ENCODE measurements around the gene SLC25A33. TPM values are rescaled to one million over a fixed set of nuclear protein-coding genes. Genes with fewer than 3 reads are reported as not detected.
A peak's percentile ranks its signal among the peaks of the same experiment; 100 is the strongest.

The SLC25A33 gene
- total RNA-seq, 1 experiment from 2014 or later = 14.1 TPM

DNA sequence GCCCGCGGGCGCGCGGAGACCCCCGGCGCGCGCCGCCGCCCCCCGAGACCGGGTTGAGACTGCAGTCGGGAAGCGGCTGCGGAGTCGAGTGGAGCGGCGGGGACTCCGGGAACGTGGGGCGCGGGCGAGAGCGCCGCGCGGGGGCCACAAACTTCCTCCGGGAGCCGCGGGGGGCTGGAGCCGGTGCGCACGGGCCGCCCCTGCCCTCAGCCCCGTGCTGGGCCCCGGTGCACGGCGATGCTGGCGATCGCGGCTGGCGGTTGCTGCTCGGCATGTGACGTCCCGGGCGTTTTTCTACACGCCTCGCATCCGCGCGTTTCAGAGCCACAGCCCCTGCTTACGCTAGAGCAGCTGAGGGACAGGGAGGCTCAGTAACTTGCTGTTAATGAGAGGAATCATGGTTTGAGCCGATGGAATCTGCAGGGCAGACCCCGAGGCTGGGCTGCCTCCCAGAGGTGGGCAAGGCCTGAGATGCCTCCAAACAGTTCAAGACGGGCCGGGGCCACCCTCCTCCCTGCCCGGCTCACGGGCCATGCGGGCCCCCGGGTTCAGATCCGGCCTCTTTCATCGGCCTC lies 50.0 kb downstream of the SLC25A33 start:
- no peaks in the 10 kb centered on the region for H3K36me3 ChIP-seq (ENCODE audit: insufficient read depth, low read length, poor library complexity, severe bottlenecking)
- DNase-seq (ENCODE audit: low spot score) = peak; percentile 49
- H3K27ac ChIP-seq (ENCODE audit: low read depth, low read length, poor library complexity, severe bottlenecking) = peak overlapping the region; percentile 83
- no peak for TF ChIP-seq EZH2 (IDR thresholded peaks at IDR 0.05; ENCODE audit: borderline replicate concordance, low read depth, low read length, poor library complexity, severe bottlenecking)
- H3K27me3 ChIP-seq (replicated peaks; ENCODE audit: insufficient read depth, low read depth, low read length, poor library complexity) = no peaks in the 10 kb centered on the region
- no TSS peak for BruUV-seq (replicated peaks)
- intact Hi-C loops (cut with micrococcal nuclease; ENCODE audit: unreplicated experiment) = no loop called here
- CTCF ChIA-PET = no interaction called here
- no peaks in the 10 kb centered on the region for H3K9me3 ChIP-seq (ENCODE audit: low read depth, low read length, poor library complexity, severe bottlenecking)
- peaks cover 43% of the 10 kb centered on the region for H3K4me1 ChIP-seq (ENCODE audit: insufficient read depth, low read length, poor library complexity, severe bottlenecking)
- POLR2A ChIA-PET (ENCODE audit: low non-redundant PET) = no interaction called here
- peak overlapping the region; percentile 91 for H3K4me3 ChIP-seq (ENCODE audit: low read depth, low read length, poor library complexity, severe bottlenecking)

DNA sequence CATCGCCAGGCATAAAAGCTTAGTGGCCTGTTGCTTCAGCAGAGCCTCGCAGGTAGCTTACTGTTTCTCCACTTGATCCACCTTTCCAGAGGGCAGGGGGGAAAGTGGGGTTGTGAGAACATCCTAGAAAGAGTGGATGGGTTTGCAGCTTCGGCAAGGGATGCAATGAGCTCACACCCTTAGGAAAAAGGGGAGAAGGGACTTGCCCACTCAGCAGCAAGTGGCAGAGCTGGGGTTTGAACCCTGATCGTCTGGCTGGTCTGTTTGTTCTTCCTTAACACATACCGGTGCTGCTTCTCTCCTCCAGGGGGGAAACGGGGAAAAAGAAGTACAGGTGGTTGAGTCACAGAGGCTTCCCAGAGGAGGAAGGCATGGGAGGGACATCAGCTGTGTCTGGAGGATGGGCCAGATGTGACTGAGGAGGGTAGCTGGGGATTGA lies 50.5 kb downstream of the SLC25A33 start:
- H3K27me3 ChIP-seq (replicated peaks; ENCODE audit: insufficient read depth, low read depth, low read length, poor library complexity) = no peaks in the 10 kb centered on the region
- POLR2A ChIA-PET (ENCODE audit: low non-redundant PET) = no interaction called here
- DNase-seq (ENCODE audit: low spot score) = peak; percentile 35
- intact Hi-C loops (cut with micrococcal nuclease; ENCODE audit: unreplicated experiment) = no loop called here
- peak overlapping the region; percentile 83 for H3K27ac ChIP-seq (ENCODE audit: low read depth, low read length, poor library complexity, severe bottlenecking)
- CTCF ChIA-PET = no interaction called here
- no peaks in the 10 kb centered on the region for H3K9me3 ChIP-seq (ENCODE audit: low read depth, low read length, poor library complexity, severe bottlenecking)
- no peaks in the 10 kb centered on the region for H3K36me3 ChIP-seq (ENCODE audit: insufficient read depth, low read length, poor library complexity, severe bottlenecking)
- H3K4me1 ChIP-seq (ENCODE audit: insufficient read depth, low read length, poor library complexity, severe bottlenecking) = peaks cover 44% of the 10 kb centered on the region
- peak overlapping the region; percentile 91 for H3K4me3 ChIP-seq (ENCODE audit: low read depth, low read length, poor library complexity, severe bottlenecking)
- BruUV-seq (replicated peaks) = TSS peak; percentile 46
- TF ChIP-seq, protein P1, sequence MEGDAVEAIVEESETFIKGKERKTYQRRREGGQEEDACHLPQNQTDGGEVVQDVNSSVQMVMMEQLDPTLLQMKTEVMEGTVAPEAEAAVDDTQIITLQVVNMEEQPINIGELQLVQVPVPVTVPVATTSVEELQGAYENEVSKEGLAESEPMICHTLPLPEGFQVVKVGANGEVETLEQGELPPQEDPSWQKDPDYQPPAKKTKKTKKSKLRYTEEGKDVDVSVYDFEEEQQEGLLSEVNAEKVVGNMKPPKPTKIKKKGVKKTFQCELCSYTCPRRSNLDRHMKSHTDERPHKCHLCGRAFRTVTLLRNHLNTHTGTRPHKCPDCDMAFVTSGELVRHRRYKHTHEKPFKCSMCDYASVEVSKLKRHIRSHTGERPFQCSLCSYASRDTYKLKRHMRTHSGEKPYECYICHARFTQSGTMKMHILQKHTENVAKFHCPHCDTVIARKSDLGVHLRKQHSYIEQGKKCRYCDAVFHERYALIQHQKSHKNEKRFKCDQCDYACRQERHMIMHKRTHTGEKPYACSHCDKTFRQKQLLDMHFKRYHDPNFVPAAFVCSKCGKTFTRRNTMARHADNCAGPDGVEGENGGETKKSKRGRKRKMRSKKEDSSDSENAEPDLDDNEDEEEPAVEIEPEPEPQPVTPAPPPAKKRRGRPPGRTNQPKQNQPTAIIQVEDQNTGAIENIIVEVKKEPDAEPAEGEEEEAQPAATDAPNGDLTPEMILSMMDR (conservative IDR thresholded peaks at IDR 0.05; ENCODE audit: low read depth, low read length) = no peak
- no peak for TF ChIP-seq EZH2 (IDR thresholded peaks at IDR 0.05; ENCODE audit: borderline replicate concordance, low read depth, low read length, poor library complexity, severe bottlenecking)

DNA sequence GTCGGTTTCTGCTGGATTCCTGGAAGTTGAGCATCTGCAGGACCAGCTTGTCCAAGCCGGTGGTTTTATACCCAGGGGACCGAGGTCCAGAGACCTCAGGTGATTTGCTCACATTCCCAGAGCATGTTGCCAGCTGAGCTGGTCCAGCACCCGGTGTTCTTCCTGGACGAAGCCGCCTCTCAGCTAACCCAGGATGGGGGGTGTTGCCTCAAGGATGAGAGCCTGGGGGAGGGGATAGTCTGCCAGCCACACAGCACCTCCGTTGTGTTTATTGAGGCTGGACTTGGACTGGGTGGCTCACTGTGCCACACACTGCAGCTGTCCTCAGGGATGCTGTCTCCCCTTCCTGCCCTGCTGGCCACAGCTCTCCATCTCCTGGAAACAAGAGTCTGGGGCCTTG lies 50.9 kb downstream of the SLC25A33 start:
- Histone ChIP-seq H3K4me3 (ENCODE audit: low read depth, low read length, poor library complexity, severe bottlenecking) (peak overlapping the region; percentile 91), H3K27me3 (replicated peaks; ENCODE audit: insufficient read depth, low read depth, low read length, poor library complexity) (no peaks in the 10 kb centered on the region), H3K9me3 (ENCODE audit: low read depth, low read length, poor library complexity, severe bottlenecking) (no peaks in the 10 kb centered on the region), H3K4me1 (ENCODE audit: insufficient read depth, low read length, poor library complexity, severe bottlenecking) (peaks cover 44% of the 10 kb centered on the region), H3K27ac (ENCODE audit: low read depth, low read length, poor library complexity, severe bottlenecking) (peak overlapping the region; percentile 72), H3K36me3 (ENCODE audit: insufficient read depth, low read length, poor library complexity, severe bottlenecking) (no peaks in the 10 kb centered on the region)
- ChIA-PET POLR2A (ENCODE audit: low non-redundant PET) (no interaction called here), CTCF (no interaction called here)
- no TSS peak for BruUV-seq (replicated peaks)
- DNase-seq (ENCODE audit: low spot score) = no peak
- intact Hi-C loops (cut with micrococcal nuclease; ENCODE audit: unreplicated experiment) = no loop called here
- TF ChIP-seq, protein P1 (conservative IDR thresholded peaks at IDR 0.05; ENCODE audit: low read depth, low read length) = no peak
- TF ChIP-seq EZH2 (IDR thresholded peaks at IDR 0.05; ENCODE audit: borderline replicate concordance, low read depth, low read length, poor library complexity, severe bottlenecking) = no peak

All from A673 (cell line).